ENCODE measurements around the gene SPTBN5.

SPTBN5 gene

DNA sequence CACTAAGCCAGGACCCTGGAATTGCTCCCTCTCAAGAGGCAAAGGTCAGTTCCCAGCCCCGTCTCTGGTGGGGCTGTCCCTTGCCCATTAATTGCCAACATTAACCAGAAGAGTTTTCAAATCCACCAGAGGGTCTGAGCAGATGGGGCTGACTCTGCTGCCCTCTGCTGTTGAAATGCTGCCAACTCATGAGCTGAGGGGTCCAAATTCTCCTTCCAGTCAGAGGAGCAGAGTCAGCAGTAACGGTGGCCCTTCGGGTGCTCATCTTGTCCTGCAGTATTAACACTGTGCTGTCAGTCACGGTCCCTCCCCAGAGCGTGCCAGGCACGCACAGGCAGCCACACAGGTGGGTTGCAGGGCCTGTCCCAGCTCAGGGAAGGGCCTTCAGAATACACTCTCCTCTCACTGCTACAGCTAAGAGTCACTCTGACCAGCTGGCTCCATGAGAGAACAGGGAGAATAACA, 10.7 kb upstream of the SPTBN5 start:
- peak; percentile 31 to 57 (median 56) for DNase-seq (ENCODE audit: low read depth in 3 of 3, low spot score in 1 of 3)

DNA sequence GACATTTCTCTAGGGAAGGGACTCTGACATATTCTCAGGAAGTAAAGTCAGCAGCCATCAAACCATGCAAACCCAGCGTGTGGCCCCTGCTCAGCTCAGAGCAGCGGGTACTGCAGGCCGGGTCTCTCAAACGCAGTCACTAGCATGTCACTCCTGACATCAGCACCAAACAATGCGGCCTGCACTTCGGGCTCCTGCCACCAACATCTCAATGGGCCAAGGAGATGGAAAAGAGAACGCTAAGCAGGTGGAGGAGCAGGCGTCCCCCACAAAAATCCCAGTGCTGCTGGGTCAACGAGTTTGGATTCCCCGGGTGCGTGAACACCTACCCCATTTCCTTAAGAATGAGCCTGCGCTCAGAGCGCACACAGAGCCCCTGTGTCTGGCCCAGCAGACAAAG, 9.9 kb upstream of the SPTBN5 start:
- DNase-seq (ENCODE audit: low read depth in 3 of 3, low spot score in 1 of 3): no peak

DNA sequence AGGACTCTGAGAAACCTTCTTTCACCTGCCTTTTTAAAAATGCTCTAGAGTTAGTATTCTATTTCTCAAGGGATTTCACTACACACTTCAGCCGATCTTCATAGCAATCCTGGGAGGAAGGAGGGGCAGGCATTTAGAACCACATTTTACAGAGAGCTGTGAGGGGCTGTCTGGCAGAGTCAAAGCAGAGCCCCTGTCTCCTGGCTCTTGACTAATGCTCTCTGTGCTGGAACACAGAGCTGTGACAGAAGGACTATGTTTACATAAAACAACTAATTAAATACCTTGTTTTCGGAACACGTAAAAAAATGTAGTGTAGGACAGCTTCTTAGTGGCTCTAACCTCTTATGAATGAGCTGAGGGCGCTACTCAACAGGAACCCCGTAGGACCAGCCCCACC, 7.6 kb upstream of the SPTBN5 start:
- DNase-seq (ENCODE audit: low read depth in 3 of 3, low spot score in 1 of 3): no peak

DNA sequence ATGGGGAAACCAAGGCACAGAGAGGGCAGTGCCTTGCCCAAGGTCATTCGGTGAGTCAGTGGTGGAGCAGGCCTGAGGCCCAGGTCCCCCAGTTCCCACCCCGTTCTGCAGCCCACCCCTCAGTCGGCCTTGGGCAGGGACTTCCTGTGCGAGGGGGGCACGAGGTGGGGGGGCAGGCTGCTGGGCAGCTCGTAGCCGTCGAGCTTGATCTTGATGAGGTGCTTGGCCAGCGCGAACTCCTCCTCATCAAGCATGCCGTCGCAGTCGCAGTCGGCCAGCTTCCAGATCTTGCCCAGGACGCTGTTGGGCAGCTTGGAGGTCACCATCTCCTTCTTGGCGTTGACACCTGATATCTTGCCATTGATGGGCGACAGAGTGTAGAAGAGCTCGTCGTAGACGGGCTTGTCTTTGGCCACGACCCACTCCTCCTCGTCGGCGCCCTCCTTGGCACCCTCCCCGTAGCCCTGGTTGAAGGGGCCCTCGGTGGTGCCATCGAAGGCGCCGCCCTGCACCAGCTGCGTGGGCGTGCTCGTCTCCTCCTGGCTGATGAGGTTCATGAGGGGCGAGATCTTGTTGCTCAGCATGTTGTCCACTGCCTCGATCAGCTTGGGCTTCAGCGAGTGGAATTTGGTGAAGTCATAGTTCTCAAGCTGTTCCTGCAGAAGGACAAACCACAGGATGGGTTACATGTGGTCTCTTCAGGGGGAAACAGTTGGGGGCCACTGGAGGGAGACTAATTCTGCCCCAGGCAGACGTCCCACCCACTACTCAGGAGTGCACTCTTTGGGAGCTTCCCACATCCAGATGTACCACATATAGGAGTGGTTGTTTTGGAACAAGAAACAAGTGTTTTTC, 6.9 kb upstream of the SPTBN5 start:
- no peak for DNase-seq (ENCODE audit: low read depth in 3 of 3, low spot score in 1 of 3)

DNA sequence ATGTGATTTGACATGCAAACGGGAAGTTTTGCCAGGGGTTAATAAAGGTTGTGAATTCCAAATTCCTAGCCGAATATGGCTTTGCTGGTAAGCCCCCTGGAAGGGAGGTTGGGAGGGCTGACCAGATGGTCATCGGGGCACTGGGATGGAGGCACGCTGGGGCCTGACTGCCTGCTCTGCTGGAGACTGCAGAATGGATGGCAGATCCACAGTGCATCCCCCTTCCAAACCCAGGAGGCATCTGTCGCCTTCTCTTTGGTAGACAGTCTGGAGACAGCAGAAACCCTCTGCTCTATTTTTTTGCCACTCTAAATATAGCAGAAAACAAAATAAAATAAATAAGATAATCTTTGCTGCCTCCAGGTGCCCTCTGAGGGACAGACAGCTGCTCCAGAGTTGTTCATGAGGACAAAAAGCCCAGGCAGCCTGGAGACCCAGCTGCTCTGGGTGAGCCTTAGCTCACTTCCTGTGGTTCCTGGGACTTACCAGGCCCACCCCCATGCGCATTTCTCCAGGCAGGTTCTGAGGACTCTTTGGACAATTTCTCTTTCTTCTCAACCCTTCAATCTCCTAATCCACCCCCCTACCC, 6.1 kb upstream of the SPTBN5 start:
- no peak for DNase-seq (ENCODE audit: low read depth in 3 of 3, low spot score in 1 of 3)

DNA sequence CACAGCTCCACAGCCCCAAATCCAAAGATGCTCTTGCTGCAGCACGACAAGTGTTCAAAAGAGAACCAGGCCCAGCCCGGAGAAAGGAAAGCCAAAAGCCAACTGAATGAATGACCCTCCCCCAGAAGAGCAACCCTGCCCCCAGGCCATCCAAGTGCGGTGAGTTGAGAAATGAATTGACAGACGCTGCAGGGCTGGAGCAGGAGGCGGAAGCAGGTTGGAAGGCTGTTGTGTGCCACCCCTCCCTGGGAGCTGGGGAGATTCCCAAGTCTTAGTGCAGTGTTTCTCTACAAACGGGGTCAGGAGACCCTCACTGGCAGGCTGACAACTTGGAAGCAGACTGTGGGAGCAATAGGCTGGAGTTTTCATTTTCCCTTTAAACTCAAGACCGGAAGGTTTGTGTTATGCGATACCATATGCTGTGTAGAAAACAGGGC, 3.5 kb upstream of the SPTBN5 start:
- DNase-seq (ENCODE audit: low read depth in 3 of 3, low spot score in 1 of 3): no peak

DNA sequence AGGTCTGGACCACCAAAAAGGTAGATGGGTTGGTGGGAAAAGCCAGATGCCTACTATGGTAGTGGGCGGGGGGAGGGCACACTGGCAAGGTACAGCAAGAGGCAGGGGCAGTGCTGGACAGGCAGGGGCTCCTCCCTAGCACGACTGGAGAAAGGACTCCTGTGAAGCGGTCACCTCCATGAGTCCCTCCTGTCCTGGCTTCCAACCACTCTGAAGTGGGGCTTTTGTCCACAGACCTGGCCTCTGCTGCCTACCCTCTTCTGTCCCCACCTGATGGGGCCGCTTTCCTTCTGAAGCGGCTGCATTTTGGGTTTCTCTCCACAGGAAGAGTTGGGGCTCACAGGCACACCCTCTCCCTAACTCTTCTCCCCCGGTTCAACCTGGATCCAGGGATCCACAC, 2.7 kb upstream of the SPTBN5 start:
- no peak for DNase-seq (ENCODE audit: low read depth in 3 of 3, low spot score in 1 of 3)

DNA sequence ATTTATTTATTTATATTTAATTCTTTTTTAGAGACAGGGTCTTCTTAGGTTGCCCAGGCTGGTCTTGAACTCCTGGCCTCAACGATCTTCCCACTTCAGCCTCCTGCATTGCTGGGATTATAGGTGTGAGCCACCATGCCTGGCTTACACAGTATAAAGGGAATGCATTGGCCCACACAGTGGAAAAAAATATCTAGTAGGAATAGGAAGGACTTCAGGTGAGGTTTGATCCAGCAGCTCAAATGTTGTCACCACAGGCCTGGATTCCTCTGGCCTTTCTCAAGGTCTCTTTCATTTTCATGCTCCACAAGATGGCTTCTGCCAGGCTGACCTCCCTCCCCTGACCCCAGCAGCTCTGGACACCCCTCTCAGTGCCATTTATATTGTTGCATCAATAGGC, 2.1 kb upstream of the SPTBN5 start:
- DNase-seq (ENCODE audit: low read depth in 3 of 3, low spot score in 1 of 3): no peak

DNA sequence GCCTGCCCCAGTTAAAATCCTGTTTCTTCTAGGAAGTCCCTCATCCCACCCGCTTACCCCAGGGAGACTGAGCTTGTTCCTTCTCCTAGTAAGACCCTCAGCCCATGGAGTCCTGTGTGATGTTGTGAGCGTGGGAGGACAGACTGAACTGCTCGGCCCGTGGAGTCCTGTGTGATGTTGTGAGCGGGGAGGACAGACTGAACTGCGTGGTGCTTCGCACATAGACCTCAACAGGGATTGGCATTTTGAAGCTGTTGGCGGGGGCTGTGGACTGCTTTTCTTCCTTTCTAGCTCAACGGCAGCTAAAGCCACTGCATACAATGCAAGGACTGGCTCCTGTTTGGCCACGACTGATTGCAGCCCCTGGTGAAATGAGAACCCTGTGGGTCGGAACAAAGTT, 1.6 kb upstream of the SPTBN5 start:
- DNase-seq (ENCODE audit: low read depth in 3 of 3, low spot score in 1 of 3): no peak

DNA sequence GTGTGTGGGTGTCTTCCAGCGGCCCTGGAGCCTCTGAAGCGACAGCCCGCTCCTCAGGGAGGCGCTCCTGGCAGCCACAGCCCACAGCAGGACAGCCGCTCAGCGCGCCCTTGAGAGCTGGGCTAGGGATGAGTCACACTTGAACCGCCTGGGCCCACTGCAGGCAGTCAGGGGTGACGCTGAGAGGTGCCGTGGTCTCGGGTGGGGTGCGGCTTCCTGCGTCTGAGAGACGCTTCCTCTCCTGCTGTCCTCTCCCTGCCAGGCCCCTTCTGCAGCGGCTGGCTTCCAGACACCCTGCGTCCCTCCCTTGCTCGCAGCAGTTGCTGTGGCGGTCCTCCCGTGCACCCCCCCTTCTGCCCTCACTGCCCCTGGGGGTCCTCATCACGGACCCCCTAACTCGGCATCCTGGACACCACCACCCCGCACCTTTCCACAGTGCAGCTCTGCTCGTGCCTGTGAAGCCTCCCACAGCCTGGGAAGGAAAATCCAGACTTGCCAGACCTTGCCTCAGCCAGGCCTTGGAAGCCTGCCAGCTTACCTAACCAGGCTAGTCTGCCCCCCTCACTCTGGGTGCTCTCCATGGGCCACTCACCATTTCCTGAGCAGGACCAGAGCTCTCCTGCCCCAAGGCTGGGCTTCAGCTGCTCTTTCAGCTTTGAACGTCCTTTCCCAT, 1.1 kb upstream of the SPTBN5 start:
- peak; percentile 42 to 82 (median 81) for DNase-seq (ENCODE audit: low read depth in 3 of 3, low spot score in 1 of 3)

DNA sequence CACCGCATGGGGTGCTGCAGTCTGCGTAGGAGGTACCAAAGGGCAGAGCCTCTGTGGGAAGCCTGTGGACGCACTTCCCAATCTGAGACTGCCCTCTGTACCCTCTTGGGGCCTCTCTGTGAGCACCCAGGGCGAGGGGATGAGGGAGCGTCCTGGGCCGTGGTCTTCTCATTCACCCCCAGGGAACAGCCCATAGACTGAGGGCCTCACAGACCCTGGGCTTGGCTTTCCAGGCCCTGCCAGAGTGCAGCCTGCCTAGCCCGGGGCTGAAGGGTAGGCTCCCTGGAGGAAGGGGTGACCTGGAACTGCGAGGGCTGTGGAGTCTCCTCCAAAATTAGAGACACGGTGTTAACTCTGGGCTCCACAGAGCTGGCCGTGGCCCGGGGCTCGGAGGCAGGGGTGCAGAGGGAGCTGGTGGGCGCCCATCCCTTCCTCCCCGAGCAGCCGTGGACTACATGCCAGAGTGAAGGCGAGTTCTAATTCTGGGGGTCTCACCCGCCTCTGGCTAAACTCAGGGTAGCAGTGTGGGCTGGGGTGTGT, 468 bp upstream of the SPTBN5 start:
- DNase-seq (ENCODE audit: low read depth in 3 of 3, low spot score in 1 of 3): no peak

DNA sequence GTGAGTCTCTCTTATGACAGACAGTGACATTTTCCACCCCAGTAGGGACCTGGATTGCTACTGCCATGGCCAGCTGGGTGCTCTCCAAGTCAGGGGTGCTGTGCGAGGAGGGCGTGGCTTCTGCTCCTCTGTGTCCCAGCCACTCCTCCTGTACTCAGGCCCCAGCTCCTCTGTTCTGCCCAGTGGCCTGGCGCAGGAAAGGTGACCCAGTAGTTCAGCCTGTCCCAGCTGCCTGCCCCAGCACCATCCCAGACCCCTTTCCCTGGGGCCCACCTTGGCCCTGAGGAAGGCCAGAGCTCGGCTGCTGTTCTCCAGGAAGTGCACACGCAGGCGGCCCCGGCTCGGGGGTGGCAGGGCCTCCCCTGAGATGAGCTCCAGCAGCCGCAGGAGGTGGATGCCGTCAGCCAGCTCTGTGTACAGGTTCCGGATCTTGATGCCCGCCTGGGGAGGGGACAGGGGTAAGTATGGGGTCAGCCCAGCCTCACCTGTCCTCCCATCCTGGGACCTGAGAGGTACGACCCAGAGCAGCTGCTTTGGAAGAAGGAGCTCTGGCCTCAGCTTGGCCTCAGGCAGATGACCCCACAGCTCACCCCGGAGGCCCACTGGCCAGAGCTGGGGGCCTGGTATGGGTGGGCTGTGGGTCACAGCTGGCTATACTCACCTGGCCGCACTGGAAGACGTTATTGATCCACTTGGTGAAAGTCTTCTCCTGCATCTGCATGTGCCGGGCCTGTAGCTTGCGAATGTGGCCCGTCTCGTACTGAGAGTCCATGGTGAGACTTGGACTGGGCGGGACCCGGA, 1.0 kb downstream of the SPTBN5 start:
- DNase-seq (ENCODE audit: low read depth in 3 of 3, low spot score in 1 of 3): no peak

DNA sequence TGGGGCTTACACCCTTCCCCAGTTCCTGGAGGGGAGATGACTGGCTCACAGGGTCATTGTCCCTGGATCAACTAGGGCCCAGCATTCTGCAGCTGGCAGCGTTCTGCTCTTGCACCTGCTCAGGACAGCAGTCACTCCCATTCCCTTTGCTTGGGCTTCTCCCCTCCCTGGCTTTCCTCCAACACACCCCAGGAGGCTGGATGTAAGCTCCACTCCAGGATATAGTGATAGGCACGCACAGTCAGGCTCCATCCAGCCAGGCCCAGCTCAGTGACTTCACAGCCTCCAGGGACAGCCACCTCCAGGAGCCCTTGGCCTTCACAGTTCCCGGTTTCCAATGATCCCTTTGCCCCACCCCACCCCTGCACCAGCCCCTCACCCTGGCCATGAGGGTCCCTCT, 1.9 kb downstream of the SPTBN5 start:
- DNase-seq (ENCODE audit: low read depth in 3 of 3, low spot score in 1 of 3): no peak

DNA sequence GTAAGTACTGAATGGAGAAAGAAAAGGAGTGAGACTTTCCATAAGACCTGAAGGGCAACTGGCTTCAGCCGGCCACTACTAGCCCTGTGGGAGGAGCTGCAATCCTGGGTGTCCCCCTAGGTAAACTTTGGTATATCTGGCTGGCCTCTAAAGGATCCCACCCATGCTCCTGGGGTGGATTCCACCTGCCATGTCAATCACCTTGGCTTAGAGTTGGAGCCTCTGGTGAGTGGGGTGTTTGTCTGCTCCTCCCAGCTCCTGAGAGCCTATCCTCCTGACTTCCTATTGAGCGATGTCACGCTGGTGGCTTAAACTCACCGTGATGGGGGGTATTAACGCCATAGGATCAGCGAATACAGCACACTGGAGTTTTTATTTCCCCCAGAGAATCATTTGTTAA, 2.6 kb downstream of the SPTBN5 start:
- DNase-seq (ENCODE audit: low read depth in 3 of 3, low spot score in 1 of 3): no peak

DNA sequence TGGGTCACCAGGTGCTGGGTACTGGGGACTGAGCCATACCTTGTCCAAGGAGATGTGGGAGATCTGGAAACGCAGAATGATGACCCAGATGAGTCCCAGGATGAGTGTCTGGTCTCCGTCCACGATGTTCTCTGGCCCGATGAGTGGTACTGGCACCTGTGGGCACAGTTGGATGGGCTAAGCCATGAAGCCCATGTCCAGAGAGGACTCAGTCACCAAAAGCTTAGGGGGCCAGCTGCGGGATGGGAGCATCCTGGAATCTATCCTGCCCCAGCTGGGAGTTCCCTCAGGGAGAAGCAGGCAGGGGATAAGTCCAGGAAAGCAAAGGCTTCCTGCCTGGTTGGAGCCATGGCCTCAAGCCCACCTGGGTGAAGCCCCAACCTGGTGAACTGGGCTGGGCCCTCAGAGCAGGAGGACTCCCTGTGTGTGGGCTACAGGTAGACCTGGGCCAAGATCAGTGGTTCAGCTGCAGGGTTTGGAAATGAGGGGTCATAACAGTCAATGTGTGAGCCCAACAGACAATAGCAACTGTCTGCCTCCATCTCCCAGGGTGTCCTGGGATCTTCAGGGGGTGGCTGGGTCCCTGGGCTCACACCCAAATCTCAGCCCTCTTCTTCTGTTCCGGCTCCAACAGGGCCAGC, 3.7 kb downstream of the SPTBN5 start:
- no peak for DNase-seq (ENCODE audit: low read depth in 3 of 3, low spot score in 1 of 3)

DNA sequence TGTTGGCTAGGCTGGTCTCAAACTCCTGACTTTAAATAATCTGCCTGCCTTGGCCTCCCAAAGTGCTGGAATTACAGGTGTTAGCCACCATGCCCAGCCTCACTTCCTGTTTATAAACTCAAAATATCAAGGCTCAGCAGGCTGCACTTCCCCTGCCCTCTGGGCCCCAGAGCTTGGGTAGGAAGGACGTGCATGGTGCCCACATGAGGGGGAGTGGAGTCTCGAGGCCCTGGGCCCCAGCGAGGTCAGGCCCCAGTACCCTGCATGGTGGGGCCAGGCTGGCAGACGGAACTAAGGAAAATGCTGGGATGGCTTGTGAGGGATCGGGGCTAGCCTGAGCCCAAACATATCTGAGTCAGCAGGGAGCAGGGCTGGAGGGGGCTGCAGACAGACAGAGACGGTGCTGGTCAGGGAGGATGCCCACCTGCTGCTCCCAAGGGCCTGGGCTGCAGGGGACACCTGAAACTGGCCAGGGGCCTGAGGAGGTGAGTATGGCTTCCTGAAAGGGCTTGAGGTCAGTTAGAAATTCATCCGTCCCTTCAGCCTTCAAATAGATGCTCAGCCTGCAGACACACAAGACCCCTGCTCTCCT, 5.1 kb downstream of the SPTBN5 start:
- DNase-seq (ENCODE audit: low read depth in 3 of 3, low spot score in 1 of 3): no peak

DNA sequence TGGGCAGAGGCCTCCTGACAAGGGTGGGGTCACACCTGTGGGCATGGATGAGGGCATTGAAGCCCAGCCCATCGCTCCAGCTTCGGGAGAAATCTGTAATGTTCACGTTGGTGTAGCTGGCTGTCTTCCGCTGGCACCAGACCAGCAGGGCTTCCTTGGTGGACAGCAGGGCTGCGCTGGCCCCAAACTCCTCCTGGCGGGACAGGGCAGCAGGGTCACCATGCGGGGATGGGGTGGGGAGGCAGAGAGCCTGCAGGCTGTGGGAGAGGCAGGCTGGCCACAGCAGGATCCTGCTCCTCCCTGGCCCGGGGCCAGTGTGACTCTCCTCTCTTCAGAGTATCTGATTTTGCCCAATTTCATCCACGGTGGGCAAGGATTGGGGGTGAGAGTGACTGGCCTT, 6.0 kb downstream of the SPTBN5 start:
- DNase-seq (ENCODE audit: low read depth in 3 of 3, low spot score in 1 of 3): no peak

DNA sequence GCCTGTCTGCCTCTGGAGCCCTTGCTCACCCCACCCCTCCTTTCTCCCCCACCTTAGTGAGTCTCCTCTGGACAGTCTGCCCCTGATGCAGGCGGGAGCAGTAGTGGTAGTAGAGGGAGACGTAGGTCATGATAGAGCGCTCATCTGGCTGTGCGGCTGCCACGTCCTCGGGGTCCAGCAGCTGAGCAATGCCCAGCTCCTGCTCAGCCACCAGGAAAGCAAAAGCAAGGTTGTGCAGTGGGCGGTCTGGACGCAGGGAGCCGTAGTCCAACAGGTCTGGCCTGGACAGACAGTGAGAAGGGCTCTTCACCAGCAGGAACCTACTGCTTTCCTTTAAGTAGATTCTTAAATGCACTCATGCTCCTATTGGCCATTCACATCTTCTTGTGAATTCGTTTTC, 6.7 kb downstream of the SPTBN5 start:
- no peak for DNase-seq (ENCODE audit: low read depth in 3 of 3, low spot score in 1 of 3)

DNA sequence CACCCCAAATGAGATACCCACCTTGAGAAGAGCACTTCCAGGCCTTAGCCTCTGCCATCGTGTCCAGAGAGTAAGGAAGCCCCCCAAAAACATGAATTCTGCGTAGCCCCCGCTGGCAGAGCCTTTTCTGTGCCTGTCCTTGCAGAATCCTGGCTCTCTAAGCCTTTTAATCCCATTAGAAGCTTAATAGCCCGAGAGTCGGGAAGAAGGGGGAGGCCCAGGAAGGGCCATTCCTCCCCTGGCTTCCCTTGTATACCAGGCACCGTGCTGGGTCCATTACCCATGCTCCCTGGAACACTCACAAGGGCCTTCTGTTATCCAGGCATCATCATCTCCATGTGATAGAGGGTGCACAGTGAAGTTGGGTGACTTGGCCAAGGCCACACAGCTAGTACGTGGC, 7.1 kb downstream of the SPTBN5 start:
- no peak for DNase-seq (ENCODE audit: low read depth in 3 of 3, low spot score in 1 of 3)

DNA sequence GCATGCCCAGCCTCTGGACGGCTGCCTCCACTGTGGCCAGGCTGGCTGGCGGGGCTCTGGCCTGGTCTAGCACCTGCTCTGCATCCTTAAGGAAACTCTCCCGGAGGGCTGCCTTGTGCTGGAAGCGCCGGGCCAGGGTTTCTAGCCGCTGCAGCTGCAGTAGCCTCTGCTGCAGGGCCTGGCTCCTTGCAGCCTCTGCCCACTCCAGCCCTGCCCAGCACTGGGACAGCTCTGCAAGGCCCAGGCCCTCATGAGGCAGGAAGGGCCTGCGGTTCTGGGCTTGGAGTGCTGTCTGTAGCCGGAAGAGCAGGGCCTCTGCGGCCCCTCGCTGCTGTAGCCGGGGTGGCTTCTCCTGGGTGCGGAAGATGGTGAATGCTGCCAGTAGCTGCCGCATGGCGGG, 8.0 kb downstream of the SPTBN5 start:
- DNase-seq (ENCODE audit: low read depth in 3 of 3, low spot score in 1 of 3): no peak
